H1 (cell line): Measurements from ENCODE around the gene EGF. TPM values are rescaled to one million over a fixed set of nuclear protein-coding genes. Genes with fewer than 3 reads are reported as not detected.

Source experiments
- CHD7 ChIP-seq: fragments of 300-600 bp; sonication (generic); IDR thresholded peaks from 2 replicates; pipeline ENCODE4 v1.7.1; 2012; ENCODE audit warnings: low read length, moderate library complexity, mild to moderate bottlenecking, inconsistent platforms; ENCODE audit not compliant: insufficient replicate concordance
- polyA plus RNA-seq, 7 experiments: library from polyadenylated mRNA; depleted of rRNA in 3 of 7; stranded (reverse) in 5 of 7; unstranded in 2 of 7; fragments of >200 nt in 5 of 7; fragments of 200-250 nt in 2 of 7; gene quantifications; 1 replicate in 5 of 7; 2 replicates in 1 of 7; 4 replicates in 1 of 7; pipeline versions ENCODE4 v1.2.1 to v1.2.3, GENCODE V29; 2011 to 2013; ENCODE audit warnings: missing spikeins in 2 of 7, mixed read lengths in 2 of 7
- total RNA-seq: library from RNA; stranded (reverse); fragmentation: NEBNext Ultra II Directional; extraction: Animal tissue kit (Norgen Biotek cat#: 25700); gene quantifications from 2 replicates; pipeline ENCODE4 v1.2.1, GENCODE V29; 2021
- TF ChIP-seq, protein P1 (sequence below), 3 experiments: IDR thresholded peaks; 1 replicate in 2 of 3; 2 replicates in 1 of 3; pipeline versions ENCODE4 v1.5.1 to v1.6.1; 2011; ENCODE audit warnings: low read length in 3 of 3, mild to moderate bottlenecking in 3 of 3, inconsistent platforms in 2 of 3, low read depth in 1 of 3, moderate library complexity in 1 of 3; ENCODE audit not compliant: insufficient read depth in 1 of 3; ENCODE audit errors: control extremely low read depth in 1 of 3

EGF gene
- total and polyA plus RNA-seq, 2 of the 8 experiments (the other 6 are each of a cell fraction or from before 2014, with no cell fraction given) = 1.5 to 2.6 TPM

- TF ChIP-seq CHD7 = no peak
- TF ChIP-seq, protein P1, sequence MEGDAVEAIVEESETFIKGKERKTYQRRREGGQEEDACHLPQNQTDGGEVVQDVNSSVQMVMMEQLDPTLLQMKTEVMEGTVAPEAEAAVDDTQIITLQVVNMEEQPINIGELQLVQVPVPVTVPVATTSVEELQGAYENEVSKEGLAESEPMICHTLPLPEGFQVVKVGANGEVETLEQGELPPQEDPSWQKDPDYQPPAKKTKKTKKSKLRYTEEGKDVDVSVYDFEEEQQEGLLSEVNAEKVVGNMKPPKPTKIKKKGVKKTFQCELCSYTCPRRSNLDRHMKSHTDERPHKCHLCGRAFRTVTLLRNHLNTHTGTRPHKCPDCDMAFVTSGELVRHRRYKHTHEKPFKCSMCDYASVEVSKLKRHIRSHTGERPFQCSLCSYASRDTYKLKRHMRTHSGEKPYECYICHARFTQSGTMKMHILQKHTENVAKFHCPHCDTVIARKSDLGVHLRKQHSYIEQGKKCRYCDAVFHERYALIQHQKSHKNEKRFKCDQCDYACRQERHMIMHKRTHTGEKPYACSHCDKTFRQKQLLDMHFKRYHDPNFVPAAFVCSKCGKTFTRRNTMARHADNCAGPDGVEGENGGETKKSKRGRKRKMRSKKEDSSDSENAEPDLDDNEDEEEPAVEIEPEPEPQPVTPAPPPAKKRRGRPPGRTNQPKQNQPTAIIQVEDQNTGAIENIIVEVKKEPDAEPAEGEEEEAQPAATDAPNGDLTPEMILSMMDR (IDR thresholded peaks at IDR 0.05; ENCODE audit: control extremely low read depth in 1 of 3, insufficient read depth in 1 of 3, low read depth in 1 of 3, low read length in 3 of 3) = no peak
These were observed 121.3 kb downstream of the EGF start (continued) for GRCh38 chr4:110034026-110034393.
